ENCODE results near the gene MYCBP2. TPM values are rescaled to one million over a fixed set of nuclear protein-coding genes. Genes with fewer than 3 reads are reported as not detected.

The MYCBP2 gene
- total RNA-seq, 1 experiment from 2014 or later, result 53.3 TPM

DNA sequence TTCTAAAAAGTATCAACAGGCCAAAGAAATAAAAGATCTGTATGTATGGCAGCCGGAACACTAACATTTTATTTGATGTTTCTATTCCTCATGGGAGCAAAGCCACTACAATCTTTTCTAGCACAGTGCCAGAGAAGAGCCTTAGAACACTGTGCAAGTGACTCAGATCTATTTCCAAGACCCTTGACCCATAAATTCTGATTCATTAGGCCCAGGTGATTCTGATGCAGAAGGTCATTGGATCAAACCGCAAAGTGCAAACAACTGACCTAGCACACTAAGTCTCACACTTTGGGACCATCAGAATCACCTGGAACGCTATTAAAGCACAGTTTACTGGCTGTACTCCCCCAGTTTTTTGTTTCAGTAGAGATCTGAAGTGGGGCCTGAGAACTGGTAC is 87.6 kb downstream of the MYCBP2 start:
- DNase-seq (peak; percentile 48), ATAC-seq (peak; percentile 49)
- Histone ChIP-seq H3K9me2 (replicated peaks; ENCODE audit: low read length) (no peaks in the 10 kb centered on the region), H3K36me3 (ENCODE audit: low read depth, low read length) (peaks cover 6% of the 10 kb centered on the region; the same call in 1 of the 2 replicates), H3F3A (ENCODE audit: low read length, unreplicated experiment) (no peaks in the 10 kb centered on the region), H3K79me2 (ENCODE audit: low read length) (no peaks in the 10 kb centered on the region), H3K9me3 (ENCODE audit: low read length) (no peaks in the 10 kb centered on the region), H3K4me2 (ENCODE audit: low read length) (no peak overlapping the region), H3K4me1 (ENCODE audit: insufficient read depth, low read length) (peaks cover 6% of the 10 kb centered on the region; the same call in 1 of the 2 replicates), H2AFZ (ENCODE audit: low read length) (no peak overlapping the region), H3K4me3 (ENCODE audit: low read length) (no peak overlapping the region), H3K27ac (ENCODE audit: low read length) (no peak overlapping the region), H4K20me1 (ENCODE audit: low read length) (no peaks in the 10 kb centered on the region), H3K9ac (ENCODE audit: low read length) (no peak overlapping the region), H3K27me3 (ENCODE audit: low read length) (no peaks in the 10 kb centered on the region)
- CTCF ChIA-PET, result no interaction called here
- POLR2A ChIA-PET (ENCODE audit: unreplicated experiment), result no interaction called here
- intact Hi-C loops (cut with micrococcal nuclease), result no loop called here
- TF ChIP-seq CTCF (conservative IDR thresholded peaks at IDR 0.05; ENCODE audit: low read depth, low read length) (no peak), EZH2phosphoT487 (IDR thresholded peaks at IDR 0.05; ENCODE audit: borderline replicate concordance, low read length) (no peak), EZH2 (IDR thresholded peaks at IDR 0.05; ENCODE audit: low read length, unreplicated experiment) (no peak)
- BruUV-seq (replicated peaks), result no TSS peak

GRCh38 chr13:77235456-77236022 is 91.4 kb downstream of the MYCBP2 start:
- ATAC-seq (no peak), DNase-seq (no peak)
- H3K4me1 ChIP-seq (ENCODE audit: insufficient read depth, low read length), result peaks cover 6% of the 10 kb centered on the region; the same call in 1 of the 2 replicates
- ChIA-PET POLR2A (ENCODE audit: unreplicated experiment) (no interaction called here), CTCF (no interaction called here)
- H3K9me2 ChIP-seq (replicated peaks; ENCODE audit: low read length), result no peaks in the 10 kb centered on the region
- H3K27me3 ChIP-seq (ENCODE audit: low read length), result no peaks in the 10 kb centered on the region
- intact Hi-C loops (cut with micrococcal nuclease), result no loop called here
- TF ChIP-seq EZH2 (IDR thresholded peaks at IDR 0.05; ENCODE audit: low read length, unreplicated experiment), result no peak
- TF ChIP-seq CTCF (conservative IDR thresholded peaks at IDR 0.05; ENCODE audit: low read depth, low read length), result no peak
- no peak for TF ChIP-seq EZH2phosphoT487 (IDR thresholded peaks at IDR 0.05; ENCODE audit: borderline replicate concordance, low read length)
- no peak overlapping the region for H2AFZ ChIP-seq (ENCODE audit: low read length)
- H3K9ac ChIP-seq (ENCODE audit: low read length), result no peak overlapping the region
- no peaks in the 10 kb centered on the region for H3K36me3 ChIP-seq (ENCODE audit: low read depth, low read length)
- H3K9me3 ChIP-seq (ENCODE audit: low read length), result no peaks in the 10 kb centered on the region
- H3K79me2 ChIP-seq (ENCODE audit: low read length), result no peaks in the 10 kb centered on the region
- H3F3A ChIP-seq (ENCODE audit: low read length, unreplicated experiment), result no peaks in the 10 kb centered on the region
- no TSS peak for BruUV-seq (replicated peaks)
- H3K27ac ChIP-seq (ENCODE audit: low read length), result no peak overlapping the region
- H3K4me3 ChIP-seq (ENCODE audit: low read length), result no peak overlapping the region
- no peaks in the 10 kb centered on the region for H4K20me1 ChIP-seq (ENCODE audit: low read length)
- no peak overlapping the region for H3K4me2 ChIP-seq (ENCODE audit: low read length)

- intact Hi-C loops (cut with micrococcal nuclease), result no loop called here
Observed at GRCh38 chr13:77233159-77233558, 93.7 kb downstream of the MYCBP2 start.

More at GRCh38 chr13:77233159-77233558, 93.7 kb downstream of the MYCBP2 start:
- no peaks in the 10 kb centered on the region for H4K20me1 ChIP-seq (ENCODE audit: low read length)
- H3K4me3 ChIP-seq (ENCODE audit: low read length), result no peak overlapping the region
- H3K9me3 ChIP-seq (ENCODE audit: low read length), result no peaks in the 10 kb centered on the region
- no peak for TF ChIP-seq EZH2phosphoT487 (IDR thresholded peaks at IDR 0.05; ENCODE audit: borderline replicate concordance, low read length)
- no peak for TF ChIP-seq CTCF (conservative IDR thresholded peaks at IDR 0.05; ENCODE audit: low read depth, low read length)
- no peak for TF ChIP-seq EZH2 (IDR thresholded peaks at IDR 0.05; ENCODE audit: low read length, unreplicated experiment)
- no peaks in the 10 kb centered on the region for H3K4me1 ChIP-seq (ENCODE audit: insufficient read depth, low read length)
- ATAC-seq (no peak), DNase-seq (no peak)
- POLR2A ChIA-PET (ENCODE audit: unreplicated experiment), result no interaction called here
- H3K79me2 ChIP-seq (ENCODE audit: low read length), result no peaks in the 10 kb centered on the region
- no peak overlapping the region for H3K9ac ChIP-seq (ENCODE audit: low read length)
- H3K27me3 ChIP-seq (ENCODE audit: low read length), result no peaks in the 10 kb centered on the region
- H3K36me3 ChIP-seq (ENCODE audit: low read depth, low read length), result no peaks in the 10 kb centered on the region
- no peak overlapping the region for H2AFZ ChIP-seq (ENCODE audit: low read length)
- CTCF ChIA-PET, result no interaction called here
- H3K27ac ChIP-seq (ENCODE audit: low read length), result no peak overlapping the region
- no TSS peak for BruUV-seq (replicated peaks)
- no peaks in the 10 kb centered on the region for H3F3A ChIP-seq (ENCODE audit: low read length, unreplicated experiment)
- no peak overlapping the region for H3K4me2 ChIP-seq (ENCODE audit: low read length)
- no peaks in the 10 kb centered on the region for H3K9me2 ChIP-seq (replicated peaks; ENCODE audit: low read length)
